NB4 (cell line): ENCODE results near the gene BOD1L1.

ENCODE experiments used
- POLR2A ChIP-seq: IDR thresholded peaks from 2 replicates; pipeline ENCODE4 v1.6.1; 2011; ENCODE audit warnings: mild to moderate bottlenecking; ENCODE audit not compliant: insufficient read length; ENCODE audit errors: extremely low read depth
- TF ChIP-seq, protein P1 (sequence below): IDR thresholded peaks from one replicate; pipeline ENCODE4 v1.5.1; 2012; ENCODE audit warnings: low read depth, low read length
- TF ChIP-seq, protein P2 (sequence below): IDR thresholded peaks from 2 replicates; pipeline ENCODE4 v1.6.1; 2011; ENCODE audit warnings: low read depth, low read length

DNA sequence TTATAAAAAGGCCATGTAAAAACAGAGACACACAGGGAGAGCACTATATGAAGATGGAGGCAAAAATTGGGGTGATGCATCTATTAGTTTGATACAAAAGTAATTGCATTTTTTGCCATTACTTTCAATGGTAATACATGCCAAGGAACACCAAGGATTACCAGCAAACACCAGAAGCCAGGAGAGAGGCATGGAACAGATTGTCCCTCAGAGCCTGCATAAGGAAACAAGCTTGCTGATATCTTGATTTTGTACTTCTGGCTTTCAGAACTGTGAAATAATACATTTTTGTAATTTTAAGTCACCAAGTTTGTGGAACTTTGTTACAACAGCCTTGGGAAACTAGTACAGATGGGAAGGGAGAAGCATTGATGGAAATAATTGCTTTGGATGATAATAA, 45.6 kb upstream of the BOD1L1 start:
- TF ChIP-seq, protein P1, sequence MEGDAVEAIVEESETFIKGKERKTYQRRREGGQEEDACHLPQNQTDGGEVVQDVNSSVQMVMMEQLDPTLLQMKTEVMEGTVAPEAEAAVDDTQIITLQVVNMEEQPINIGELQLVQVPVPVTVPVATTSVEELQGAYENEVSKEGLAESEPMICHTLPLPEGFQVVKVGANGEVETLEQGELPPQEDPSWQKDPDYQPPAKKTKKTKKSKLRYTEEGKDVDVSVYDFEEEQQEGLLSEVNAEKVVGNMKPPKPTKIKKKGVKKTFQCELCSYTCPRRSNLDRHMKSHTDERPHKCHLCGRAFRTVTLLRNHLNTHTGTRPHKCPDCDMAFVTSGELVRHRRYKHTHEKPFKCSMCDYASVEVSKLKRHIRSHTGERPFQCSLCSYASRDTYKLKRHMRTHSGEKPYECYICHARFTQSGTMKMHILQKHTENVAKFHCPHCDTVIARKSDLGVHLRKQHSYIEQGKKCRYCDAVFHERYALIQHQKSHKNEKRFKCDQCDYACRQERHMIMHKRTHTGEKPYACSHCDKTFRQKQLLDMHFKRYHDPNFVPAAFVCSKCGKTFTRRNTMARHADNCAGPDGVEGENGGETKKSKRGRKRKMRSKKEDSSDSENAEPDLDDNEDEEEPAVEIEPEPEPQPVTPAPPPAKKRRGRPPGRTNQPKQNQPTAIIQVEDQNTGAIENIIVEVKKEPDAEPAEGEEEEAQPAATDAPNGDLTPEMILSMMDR = no peak
- TF ChIP-seq, protein P2, sequence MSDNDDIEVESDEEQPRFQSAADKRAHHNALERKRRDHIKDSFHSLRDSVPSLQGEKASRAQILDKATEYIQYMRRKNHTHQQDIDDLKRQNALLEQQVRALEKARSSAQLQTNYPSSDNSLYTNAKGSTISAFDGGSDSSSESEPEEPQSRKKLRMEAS = no peak
- TF ChIP-seq POLR2A = no peak
